ENCODE measurements around the gene PTPRH.
"Not testable (repeated sequence)": the region's sequence is repeated elsewhere in the genome, so short reads cannot be mapped to it uniquely, and the experiment has no call there.

Gene PTPRH

GRCh38 chr19:55158423-55158822 lies 50.9 kb downstream of the PTPRH start:
- DNase-seq = no peak

DNA sequence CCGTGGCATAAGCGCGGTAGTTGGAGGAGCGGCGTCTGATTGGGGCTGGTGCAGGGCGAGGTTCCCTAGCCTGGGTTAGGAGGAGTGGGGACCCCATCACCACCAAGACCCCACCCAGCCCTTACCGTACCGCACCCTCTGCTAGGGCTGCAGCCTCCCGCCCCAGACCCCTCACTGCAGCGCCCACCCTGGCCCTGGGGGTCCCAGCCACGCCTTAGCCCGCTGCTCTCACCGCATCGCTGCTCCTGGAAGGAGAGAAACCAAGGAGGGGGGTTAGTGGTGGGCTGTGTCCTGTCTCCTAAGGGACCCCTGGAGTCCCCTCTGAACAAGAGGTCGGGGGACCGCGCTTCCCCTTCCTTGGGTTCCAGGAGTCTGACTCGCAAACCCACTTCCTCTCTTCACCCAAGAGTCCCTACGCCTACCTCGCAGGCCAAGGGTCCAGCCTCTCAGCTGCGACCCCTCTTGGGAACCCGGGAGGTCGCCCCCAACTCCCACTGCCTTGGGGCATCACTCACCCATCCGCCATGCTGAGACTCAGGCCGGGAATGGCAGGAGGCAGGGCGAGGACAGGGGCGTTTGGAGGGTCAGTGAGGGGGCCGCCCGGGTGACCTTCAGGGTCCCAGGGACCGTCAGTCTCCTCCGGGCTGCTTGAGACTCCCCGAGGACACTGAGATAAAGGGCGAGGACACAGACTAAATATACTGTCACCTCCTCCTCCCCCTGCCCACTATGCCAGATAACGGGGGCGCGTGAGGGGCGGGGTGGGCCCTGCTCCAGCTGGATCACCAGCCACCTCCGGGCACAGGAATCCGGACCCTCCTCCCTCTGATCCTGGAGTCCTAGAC lies 52.0 kb downstream of the PTPRH start, which contains the start of gene TNNI3:
TNNI3 (minus strand) TSS at position 669 of the 845 bp plus-strand sequence; CDS start at position 526, 143 bp downstream.
- DNase-seq = no peak

- DNase-seq = peak; percentile 62
Measured at GRCh38 chr19:55156202-55157063, 52.9 kb downstream of the PTPRH start.

GRCh38 chr19:55155784-55156183 lies 53.5 kb downstream of the PTPRH start:
- not testable (repeated sequence) for DNase-seq

DNA sequence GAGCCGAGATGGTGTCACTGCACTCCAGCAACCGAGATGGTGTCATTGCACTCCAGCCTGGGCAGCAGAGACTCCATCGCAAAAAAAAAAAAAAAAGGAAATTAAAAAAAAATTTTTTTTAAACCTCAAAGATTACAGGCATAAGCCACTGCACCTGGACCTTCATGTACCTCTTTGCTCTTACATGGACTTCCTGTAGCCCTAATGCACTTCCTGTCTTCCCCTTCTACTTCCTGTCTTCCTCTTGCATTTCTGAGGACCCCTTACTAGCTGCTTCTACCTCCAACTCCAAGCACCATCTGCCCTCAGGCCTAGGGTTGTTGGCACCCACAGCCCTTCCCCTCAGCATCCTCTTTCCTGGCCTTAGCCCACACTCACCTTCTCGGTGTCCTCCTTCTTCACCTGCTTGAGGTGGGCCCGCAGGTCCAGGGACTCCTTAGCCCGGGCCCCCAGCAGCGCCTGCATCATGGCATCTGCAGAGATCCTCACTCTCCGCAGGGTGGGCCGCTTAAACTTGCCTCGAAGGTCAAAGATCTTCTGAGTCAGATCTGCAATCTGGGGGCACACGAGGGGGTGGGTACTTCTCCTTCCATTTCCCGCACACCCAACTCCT lies 55.5 kb downstream of the PTPRH start:
- DNase-seq = no peak

DNA sequence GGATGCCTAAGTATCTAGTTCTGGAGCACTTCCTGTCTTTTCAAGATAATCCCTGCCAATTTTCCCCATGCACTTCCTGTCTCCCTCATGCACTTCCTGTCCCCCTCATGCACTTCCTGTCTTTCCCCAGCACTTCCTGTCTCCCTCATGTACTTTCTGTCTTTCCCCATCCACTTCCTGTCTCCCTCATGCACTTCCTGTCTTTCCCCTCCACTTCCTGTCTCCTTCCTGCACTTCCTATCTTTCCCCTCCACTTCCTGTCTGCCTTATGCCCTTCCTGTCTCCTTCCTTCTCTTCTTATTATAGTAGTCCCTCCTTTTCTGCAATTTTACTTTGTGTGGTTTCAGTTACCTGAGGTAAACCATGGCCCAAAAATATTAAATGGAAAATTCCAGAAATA lies 57.3 kb downstream of the PTPRH start:
- DNase-seq = no peak

DNA sequence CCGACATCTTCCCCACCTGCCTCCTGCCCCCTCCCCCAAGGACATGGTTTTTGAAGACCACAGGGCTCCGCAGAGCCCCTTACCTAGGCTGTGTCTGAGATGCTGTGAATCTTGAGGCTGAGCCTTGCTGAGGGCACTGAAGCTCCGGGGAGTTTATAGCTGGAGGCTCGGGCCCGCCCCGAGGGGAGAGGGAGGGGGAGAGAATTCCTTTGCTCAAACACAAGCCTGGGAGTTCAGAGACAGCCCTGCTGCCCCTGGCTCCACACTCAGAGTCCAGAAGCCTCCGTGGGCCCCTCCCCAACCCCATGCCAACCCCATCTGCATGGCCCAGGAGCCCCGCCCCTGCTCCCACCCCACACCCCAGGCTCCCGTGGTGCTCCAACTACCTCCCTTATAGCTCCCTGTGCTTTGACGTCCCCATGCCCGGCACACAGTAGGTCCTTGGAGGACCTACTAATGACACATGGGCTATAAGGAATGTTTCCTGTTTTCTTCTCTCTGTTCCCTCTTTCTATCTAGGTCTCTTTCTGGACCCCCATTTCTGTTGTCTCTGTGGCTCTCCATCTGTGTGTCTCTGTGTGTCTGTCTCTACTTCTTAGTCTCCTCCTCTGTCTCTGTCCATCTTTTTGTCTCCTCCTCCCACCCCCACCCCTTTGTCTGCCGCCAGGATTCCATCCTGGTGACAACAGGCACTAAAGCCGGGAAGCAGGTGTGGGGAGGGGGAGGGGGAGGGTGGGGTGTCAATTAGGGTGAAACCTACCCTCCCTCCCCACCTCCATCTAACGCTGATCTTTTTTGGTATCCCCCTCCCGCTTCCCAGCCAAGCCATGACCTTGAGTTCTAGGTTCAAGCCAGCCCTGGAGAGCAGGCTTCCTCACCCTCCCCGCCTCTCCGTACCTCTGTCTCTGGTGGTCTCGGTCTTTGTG lies 60.0 kb downstream of the PTPRH start, which contains the start of gene TNNT1:
TNNT1 (minus strand) TSS at position 129 of the 926 bp plus-strand sequence. CDS start 2,049 bp downstream, outside the sequence.
- DNase-seq = no peak

DNA sequence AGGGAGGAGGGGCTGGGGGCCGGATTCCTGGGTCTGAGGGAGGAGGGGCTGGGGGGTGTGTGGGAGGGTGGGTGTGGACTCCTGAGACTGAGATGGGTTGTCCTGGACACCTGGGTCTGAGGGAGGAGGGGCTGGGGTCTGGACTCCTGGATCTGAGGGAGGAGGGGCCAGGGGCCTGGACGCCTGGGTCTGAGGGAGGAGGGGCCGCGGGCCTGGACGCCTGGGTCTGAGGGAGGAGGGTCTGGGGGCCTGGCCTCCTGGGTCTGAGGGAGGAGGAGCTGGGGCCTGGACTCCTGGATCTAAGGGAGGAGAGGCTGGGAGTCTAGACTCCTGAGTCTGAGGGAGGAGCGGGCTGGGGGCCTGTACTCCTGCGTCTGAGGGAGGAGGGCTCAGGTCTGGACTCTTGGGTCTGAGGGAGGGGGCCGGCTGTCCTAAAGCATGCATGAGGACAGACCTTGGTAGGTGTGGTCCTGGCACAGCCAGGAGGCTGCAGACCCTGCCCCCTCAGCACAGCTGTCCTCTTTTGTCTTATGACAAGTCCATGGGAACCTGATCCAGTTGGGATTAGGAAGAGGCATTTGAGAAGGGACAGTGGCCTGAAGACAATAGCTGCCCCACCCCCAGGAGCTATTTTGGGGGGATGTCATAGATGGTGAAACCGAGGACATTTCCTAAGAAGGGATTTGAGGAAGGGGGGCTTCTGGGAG lies 61.6 kb downstream of the PTPRH start:
- no peak for DNase-seq

- DNase-seq = no peak
Measured at GRCh38 chr19:55146705-55147273, 62.5 kb downstream of the PTPRH start.

DNA sequence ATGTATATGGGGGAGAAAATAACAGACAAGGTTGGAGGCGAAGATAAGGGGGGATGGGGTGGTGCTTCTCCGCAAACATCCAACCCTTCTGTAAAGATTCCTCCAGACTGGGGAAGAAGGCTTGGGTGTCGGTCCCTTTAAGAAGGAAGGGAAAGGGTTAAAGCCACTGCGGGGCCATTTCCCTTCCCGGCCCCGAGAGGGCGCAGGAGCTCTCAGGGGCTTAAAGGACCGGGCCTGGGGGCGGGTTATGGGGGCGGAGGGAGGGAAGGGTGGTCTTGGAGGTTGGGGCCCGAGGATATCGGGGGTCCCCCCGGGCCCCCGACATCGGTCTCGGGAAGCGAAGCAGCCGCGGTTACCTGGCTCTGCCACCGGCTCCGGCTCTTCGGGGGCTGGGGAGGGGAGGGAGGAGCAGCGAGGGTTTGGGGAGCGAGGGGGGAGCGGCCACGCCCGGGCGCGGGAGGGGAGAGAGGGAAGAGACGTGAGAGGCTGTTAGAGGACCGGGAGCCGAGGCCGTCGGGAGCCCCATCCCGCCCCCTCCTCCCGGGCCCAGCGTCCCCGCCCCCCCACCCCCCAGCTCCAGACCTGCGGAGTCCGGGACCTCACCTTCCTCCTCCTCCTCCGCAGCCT lies 63.1 kb downstream of the PTPRH start:
- peak; percentile 35 for DNase-seq

DNA sequence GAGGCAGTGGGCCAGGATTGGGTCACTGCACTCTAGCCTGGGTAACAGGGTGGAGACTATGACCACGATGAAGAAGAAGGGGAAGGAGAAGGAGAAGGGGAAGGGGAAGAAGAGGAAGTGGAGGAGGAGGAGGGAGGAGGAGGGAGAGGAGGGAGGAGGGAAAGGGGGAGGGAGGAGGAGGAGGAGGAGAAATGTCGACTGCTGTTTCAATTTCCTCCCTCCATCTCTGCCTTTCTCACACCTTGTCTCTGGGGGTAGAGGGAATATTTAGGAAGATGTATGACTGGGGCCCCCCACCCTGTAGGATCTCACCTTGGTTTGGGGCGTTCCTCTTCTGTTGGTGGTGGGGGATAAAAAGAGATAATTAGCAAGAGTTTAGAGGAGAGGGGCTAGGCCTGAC lies 64.1 kb downstream of the PTPRH start:
- no peak for DNase-seq

- DNase-seq = no peak
Measured at GRCh38 chr19:55141696-55142095, 67.6 kb downstream of the PTPRH start.

GRCh38 chr19:55137915-55138314 lies 71.4 kb downstream of the PTPRH start:
- no peak for DNase-seq

GRCh38 chr19:55136399-55137102 lies 72.8 kb downstream of the PTPRH start:
- no peak for DNase-seq

- no peak for DNase-seq
Measured at GRCh38 chr19:55134736-55135135, 74.6 kb downstream of the PTPRH start.

DNA sequence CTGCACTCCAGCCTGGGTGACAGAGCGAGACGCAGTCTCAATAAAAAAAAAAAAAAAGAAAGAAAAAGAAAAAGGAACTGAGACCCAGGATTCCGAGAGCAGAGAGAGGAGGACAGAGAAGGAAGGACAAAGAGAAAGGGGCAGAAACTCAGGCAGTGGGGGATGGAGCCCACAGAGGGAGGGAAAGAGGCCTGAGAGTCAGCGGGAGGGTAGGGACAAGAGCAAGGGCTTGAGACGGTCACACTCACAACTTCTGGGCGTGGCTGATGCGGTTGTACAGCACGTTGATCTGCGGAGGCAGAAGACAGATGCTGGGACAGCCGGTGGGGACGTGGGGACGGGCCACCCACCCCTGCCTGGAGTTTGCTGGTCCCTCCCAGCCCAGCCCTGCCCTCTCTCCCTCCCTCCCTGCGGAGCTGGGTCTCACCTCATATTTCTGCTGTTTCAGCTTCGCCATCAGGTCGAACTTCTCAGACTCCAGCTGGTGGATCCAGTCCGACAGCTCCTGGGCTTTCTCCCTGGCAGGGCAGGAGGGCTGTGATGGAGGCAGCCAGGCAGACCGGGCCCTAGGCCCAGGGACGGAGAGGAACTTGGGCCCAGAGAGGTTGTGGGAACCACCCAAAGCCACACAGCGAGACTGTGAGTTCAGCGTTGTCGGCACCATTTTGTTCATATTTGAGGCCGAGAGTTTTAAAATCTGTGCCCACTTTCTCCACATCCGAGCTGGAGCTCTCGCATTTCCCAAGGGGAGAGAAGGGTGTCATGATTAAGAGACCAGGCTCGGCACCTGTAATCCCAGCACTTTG lies 75.5 kb downstream of the PTPRH start:
- DNase-seq = no peak

DNA sequence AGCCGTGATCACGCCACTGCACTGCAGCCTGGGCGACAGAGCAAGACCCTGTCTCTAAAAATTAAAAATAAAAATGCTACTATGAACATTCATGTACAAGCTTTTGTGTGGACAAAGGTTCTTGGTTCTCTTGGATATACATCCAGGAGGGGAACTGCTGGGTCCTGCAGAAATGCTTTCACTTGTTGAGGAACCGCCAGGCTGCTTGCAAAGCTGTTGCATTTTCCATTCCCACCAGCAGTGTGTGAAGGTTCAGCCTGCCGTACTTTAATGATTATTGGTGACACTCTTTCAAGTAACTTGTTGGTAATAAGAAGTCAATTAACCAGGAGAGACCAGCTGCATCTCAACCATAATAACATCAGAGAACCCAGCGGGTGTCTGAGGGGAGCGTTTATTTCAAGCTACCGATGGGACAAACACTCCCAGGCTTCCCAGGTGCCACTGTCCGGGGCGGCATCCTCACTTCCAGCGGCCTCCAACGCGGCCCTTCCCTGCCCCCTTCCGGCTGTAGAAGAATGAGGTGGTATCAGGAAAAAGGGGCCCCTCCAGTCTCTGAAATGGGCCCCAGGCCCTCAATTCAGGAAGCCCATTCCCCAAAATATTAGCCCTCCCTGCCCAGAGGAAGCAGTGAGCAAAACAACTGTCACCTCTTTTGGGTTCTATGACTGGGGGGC lies 76.7 kb downstream of the PTPRH start:
- no peak for DNase-seq

DNA sequence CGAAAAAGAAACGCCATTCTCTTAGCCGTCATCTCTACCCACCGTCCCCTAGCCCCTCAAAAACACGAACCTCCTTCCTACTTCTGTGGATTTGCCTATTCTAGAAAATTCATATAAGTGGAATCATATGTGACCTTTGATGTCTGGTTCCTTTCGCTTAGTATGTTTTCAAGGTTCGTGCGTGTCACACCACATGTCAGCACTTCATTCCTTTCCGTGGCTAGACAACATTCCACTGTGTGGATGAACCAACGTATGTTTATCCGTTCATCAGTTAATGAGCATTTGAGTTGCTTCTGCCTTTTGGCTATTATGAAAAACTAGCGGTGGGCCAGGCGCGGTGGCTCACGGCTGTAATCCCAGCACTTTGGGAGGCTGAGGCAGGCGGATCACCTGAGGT lies 77.9 kb downstream of the PTPRH start:
- DNase-seq = no peak
